ENCODE measurements around the gene SHROOM1. TPM values are rescaled to one million over a fixed set of nuclear protein-coding genes. Genes with fewer than 3 reads are reported as not detected.

Gene SHROOM1
- total and polyA plus RNA-seq, 2 of the 8 experiments (the other 6 are each of a cell fraction or from before 2014, with no cell fraction given), result 3.9 to 5.2 TPM

- Histone ChIP-seq H3K79me2 (ENCODE audit: control insufficient read depth in 1 of 2, insufficient read depth in 2 of 2, low read length in 2 of 2) (no peaks in the 10 kb centered on the region), H3K36me3 (ENCODE audit: control insufficient read depth in 2 of 4, insufficient read depth in 4 of 4, low read length in 3 of 4) (no peaks in the 10 kb centered on the region), H4K8ac (ENCODE audit: extremely low read depth, insufficient read depth, low read length) (no peak overlapping the region), H2BK5ac (ENCODE audit: low read depth, low read length) (no peak overlapping the region), H4K91ac (replicated peaks; ENCODE audit: insufficient read length, low read length) (no peak overlapping the region), H3K18ac (ENCODE audit: extremely low read depth, low read length) (no peak overlapping the region), H3K79me1 (ENCODE audit: low read depth, low read length) (no peaks in the 10 kb centered on the region), H4K20me1 (replicated peaks in 1 of 2; ENCODE audit: control insufficient read depth in 1 of 2, insufficient read depth in 2 of 2, low read length in 2 of 2) (no peaks in the 10 kb centered on the region), H3K14ac (ENCODE audit: insufficient read length) (no peak overlapping the region), H3K4me3 (ENCODE audit: extremely low read depth in 1 of 4, insufficient read depth in 2 of 4, low read depth in 3 of 4, low read length in 4 of 4) (no peak overlapping the region), H3K4me2 (ENCODE audit: insufficient read depth in 1 of 2, low read depth in 2 of 2, low read length in 2 of 2) (no peak overlapping the region), H2BK15ac (ENCODE audit: low read length) (no peak overlapping the region), H3K4me1 (replicated peaks in 1 of 4; ENCODE audit: control insufficient read depth in 3 of 4, insufficient read depth in 4 of 4, low read length in 3 of 4) (no peaks in the 10 kb centered on the region), H3K56ac (replicated peaks; ENCODE audit: insufficient read length, low read depth, low read length) (no peak overlapping the region), H2AFZ (ENCODE audit: low read length) (0 out of 2 replicates have a peak overlapping the region, but pooled peaks have one; percentile 39), H3K27me3 (replicated peaks in 1 of 4; ENCODE audit: control insufficient read depth in 3 of 4, extremely low read depth in 1 of 4, insufficient read depth in 3 of 4, low read length in 3 of 4) (peaks cover 0 to 1% (median 0%) of the 10 kb centered on the region in 4 experiments; a peak in 1 of 7 replicates), H3K23ac (ENCODE audit: insufficient read length) (no peak overlapping the region), H2BK120ac (replicated peaks; ENCODE audit: low read depth, low read length) (no peak overlapping the region), H3K27ac (ENCODE audit: low read depth, low read length) (no peak overlapping the region), H4K5ac (ENCODE audit: insufficient read length, low read depth, low read length) (no peak overlapping the region), H3K23me2 (ENCODE audit: low read depth, low read length) (peaks cover 2% of the 10 kb centered on the region; the same call in 1 of the 2 replicates), H2BK12ac (ENCODE audit: low read depth, low read length) (no peak overlapping the region), H3K9ac (replicated peaks in 1 of 4; ENCODE audit: extremely low read depth in 1 of 4, low read depth in 3 of 4, low read length in 3 of 4) (no peak overlapping the region), H3K4ac (replicated peaks; ENCODE audit: insufficient read length, low read depth, low read length) (no peak overlapping the region), H2AK5ac (ENCODE audit: low read depth, low read length) (no peak overlapping the region), H3K9me3 (ENCODE audit: insufficient read depth in 2 of 2, low read depth in 1 of 2, low read length in 1 of 2) (no peaks in the 10 kb centered on the region), H2BK20ac (ENCODE audit: low read length) (no peak overlapping the region)
- DNase-seq (ENCODE audit: low read depth in 1 of 2, low spot score in 2 of 2) (peak in 1 of 2 experiments; percentile 24), FAIRE-seq (no peak)
- 98% methylated on average over 2 of the region's 2 CpGs; no CpG with 5 or more reads in 1 of the 2 experiments for WGBS, 2 experiments (ENCODE audit: extremely low coverage in 1 of 2, insufficient coverage in 1 of 2, insufficient read length in 1 of 2, insufficient replicate concordance in 2 of 2, low coverage in 1 of 2, low lambda C conversion rate in 2 of 2, missing lambda C conversion rate in 1 of 2)
- no peak for TF ChIP-seq SIN3A (conservative IDR thresholded peaks at IDR 0.05 in 1 of 2, IDR thresholded peaks at IDR 0.05 in 1 of 2; ENCODE audit: low read depth in 1 of 2, low read length in 2 of 2)
- TF ChIP-seq CHD1 (IDR thresholded peaks at IDR 0.05; ENCODE audit: low read depth, low read length), result no peak
- no peak for TF ChIP-seq CREB1 (IDR thresholded peaks at IDR 0.05)
- ChIA-PET POLR2A (ENCODE audit: partially characterized antibody) (interaction anchor here (1.1 kb wide), 1 partner anchor 16 kb away, joined by 4 read pairs; the partner anchor contains the start of gene SOWAHA), CTCF (ENCODE audit: partially characterized antibody) (interaction anchor here (0.7 to 2.5 kb wide), 13 partner anchors 14 to 137 kb away, joined by 3 to 8 read pairs (median 3); partner anchors contain the start of gene SEPTIN8)
Observed at GRCh38 chr5:132797651-132798050, 32.8 kb downstream of the SHROOM1 start.

All from H1 (cell line).